ENCODE results near the gene MACROD2.

The MACROD2 gene

DNA sequence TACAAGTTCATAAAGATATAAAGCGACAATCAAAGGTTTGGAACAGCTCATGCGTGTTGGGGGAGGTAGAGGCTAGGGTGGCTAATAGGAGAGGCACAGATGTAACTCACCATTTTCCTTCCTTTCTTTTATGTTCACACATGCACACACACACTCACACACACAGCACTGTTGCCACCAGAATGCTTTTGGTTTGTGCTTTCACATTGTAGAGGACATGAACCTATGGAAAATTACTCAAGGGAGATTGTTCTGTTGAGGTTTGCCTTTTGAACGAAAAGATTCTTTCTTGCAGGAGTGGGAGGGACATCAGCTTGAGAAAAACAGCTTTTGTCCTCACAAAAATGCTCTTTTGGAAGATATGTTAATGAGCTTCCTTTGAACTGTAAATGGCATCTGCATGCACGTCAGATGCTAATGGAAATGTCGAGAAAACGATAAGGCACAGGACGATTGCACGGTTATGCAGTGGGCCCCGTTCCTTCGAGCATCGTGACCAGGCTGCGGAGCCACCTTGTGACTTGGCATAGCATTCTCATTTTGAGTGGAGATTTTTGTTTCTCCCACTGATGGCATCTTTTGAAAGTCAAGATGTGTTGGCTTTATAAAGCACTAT lies 1853.8 kb downstream of the MACROD2 start:
- no peak for ATAC-seq
- TF ChIP-seq OSR1 (CRISPR knock-in tag; IDR thresholded peaks at IDR 0.05) (no peak), ZC3H10 (CRISPR knock-in tag; IDR thresholded peaks at IDR 0.05) (no peak), ZFP30 (CRISPR knock-in tag; IDR thresholded peaks at IDR 0.05) (no peak), RARB (CRISPR knock-in tag; IDR thresholded peaks at IDR 0.05) (no peak), ZFP3 (CRISPR knock-in tag; IDR thresholded peaks at IDR 0.05) (no peak), PPARA (CRISPR knock-in tag; IDR thresholded peaks at IDR 0.05; ENCODE audit: borderline replicate concordance) (no peak), CSDC2 (CRISPR knock-in tag; IDR thresholded peaks at IDR 0.05) (no peak), ESRRG (CRISPR knock-in tag; IDR thresholded peaks at IDR 0.05) (no peak), TOX (CRISPR knock-in tag; IDR thresholded peaks at IDR 0.05; ENCODE audit: borderline replicate concordance) (no peak)

DNA sequence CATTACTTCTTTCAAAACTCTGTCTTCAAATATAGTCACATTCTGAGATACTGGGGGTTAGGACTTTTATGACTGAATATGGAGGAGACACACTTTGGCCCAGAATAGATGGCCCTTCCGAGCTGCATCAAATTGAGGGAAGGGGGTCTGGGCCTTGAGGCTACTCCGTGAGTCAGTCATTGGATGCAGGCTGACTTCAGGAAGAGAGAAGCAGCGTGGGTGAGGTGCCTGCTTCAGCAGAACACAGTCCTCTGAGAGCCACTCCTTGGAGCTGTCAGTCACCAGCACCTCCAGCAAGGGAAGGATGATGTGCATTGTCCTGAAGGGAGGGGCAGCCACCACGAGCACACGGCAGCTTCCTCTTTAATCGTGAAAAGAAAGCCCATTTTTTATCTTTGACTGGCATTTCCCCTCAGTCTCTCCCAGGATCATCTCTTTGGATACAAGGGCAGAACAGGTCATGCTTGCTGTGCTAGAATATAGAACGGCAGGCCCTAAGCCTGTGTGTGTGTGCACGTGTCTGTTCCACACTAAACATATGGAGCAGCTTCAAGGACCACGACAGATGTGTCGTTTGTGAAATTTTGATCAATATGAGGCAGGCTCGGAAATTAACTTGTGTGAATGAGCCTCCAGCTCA lies 1856.4 kb downstream of the MACROD2 start:
- TF ChIP-seq ZFP3 (CRISPR knock-in tag; IDR thresholded peaks at IDR 0.05) (no peak), OSR1 (CRISPR knock-in tag; IDR thresholded peaks at IDR 0.05) (no peak), GLIS3 (CRISPR knock-in tag; IDR thresholded peaks at IDR 0.05) (no peak), ISL1 (CRISPR knock-in tag; IDR thresholded peaks at IDR 0.05) (no peak), ZC3H10 (CRISPR knock-in tag; IDR thresholded peaks at IDR 0.05) (no peak), ESRRG (CRISPR knock-in tag; IDR thresholded peaks at IDR 0.05) (no peak), TOX (CRISPR knock-in tag; IDR thresholded peaks at IDR 0.05; ENCODE audit: borderline replicate concordance) (no peak), TCF4 (CRISPR knock-in tag; IDR thresholded peaks at IDR 0.05; ENCODE audit: borderline replicate concordance) (no peak)
- TF ChIP-seq, protein P1, sequence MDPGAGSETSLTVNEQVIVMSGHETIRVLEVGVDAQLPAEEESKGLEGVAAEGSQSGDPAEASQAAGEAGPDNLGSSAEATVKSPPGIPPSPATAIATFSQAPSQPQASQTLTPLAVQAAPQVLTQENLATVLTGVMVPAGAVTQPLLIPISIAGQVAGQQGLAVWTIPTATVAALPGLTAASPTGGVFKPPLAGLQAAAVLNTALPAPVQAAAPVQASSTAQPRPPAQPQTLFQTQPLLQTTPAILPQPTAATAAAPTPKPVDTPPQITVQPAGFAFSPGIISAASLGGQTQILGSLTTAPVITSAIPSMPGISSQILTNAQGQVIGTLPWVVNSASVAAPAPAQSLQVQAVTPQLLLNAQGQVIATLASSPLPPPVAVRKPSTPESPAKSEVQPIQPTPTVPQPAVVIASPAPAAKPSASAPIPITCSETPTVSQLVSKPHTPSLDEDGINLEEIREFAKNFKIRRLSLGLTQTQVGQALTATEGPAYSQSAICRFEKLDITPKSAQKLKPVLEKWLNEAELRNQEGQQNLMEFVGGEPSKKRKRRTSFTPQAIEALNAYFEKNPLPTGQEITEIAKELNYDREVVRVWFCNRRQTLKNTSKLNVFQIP (CRISPR knock-in tag; IDR thresholded peaks at IDR 0.05; ENCODE audit: borderline replicate concordance, low read depth) = no peak
- TF ChIP-seq, protein P2, sequence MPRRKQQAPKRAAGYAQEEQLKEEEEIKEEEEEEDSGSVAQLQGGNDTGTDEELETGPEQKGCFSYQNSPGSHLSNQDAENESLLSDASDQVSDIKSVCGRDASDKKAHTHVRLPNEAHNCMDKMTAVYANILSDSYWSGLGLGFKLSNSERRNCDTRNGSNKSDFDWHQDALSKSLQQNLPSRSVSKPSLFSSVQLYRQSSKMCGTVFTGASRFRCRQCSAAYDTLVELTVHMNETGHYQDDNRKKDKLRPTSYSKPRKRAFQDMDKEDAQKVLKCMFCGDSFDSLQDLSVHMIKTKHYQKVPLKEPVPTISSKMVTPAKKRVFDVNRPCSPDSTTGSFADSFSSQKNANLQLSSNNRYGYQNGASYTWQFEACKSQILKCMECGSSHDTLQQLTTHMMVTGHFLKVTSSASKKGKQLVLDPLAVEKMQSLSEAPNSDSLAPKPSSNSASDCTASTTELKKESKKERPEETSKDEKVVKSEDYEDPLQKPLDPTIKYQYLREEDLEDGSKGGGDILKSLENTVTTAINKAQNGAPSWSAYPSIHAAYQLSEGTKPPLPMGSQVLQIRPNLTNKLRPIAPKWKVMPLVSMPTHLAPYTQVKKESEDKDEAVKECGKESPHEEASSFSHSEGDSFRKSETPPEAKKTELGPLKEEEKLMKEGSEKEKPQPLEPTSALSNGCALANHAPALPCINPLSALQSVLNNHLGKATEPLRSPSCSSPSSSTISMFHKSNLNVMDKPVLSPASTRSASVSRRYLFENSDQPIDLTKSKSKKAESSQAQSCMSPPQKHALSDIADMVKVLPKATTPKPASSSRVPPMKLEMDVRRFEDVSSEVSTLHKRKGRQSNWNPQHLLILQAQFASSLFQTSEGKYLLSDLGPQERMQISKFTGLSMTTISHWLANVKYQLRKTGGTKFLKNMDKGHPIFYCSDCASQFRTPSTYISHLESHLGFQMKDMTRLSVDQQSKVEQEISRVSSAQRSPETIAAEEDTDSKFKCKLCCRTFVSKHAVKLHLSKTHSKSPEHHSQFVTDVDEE (CRISPR knock-in tag; IDR thresholded peaks at IDR 0.05) = no peak

DNA sequence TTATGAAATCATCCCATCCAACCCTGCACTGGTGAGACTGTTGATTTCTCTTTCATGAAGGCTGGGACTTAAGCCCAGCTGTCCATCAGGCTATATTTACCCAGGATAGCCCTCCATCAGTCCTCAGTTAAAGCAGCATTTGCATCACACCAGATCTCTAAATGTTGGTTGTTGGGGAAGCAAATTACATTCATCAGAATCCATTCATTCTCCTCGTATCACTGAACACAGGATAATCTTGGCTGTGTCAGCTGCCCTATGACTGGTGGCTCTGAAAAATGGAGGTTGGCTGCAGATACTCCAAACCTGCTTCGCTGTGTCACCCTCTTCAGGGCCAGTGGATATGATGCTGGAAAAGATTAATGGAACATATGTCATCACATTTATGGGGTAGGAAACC lies 1859.6 kb downstream of the MACROD2 start:
- ATAC-seq = no peak
- TF ChIP-seq ZNF8 (CRISPR knock-in tag; IDR thresholded peaks at IDR 0.05) = no peak
- TF ChIP-seq ZC3H10 (CRISPR knock-in tag; IDR thresholded peaks at IDR 0.05) = no peak
- TF ChIP-seq, protein P3, sequence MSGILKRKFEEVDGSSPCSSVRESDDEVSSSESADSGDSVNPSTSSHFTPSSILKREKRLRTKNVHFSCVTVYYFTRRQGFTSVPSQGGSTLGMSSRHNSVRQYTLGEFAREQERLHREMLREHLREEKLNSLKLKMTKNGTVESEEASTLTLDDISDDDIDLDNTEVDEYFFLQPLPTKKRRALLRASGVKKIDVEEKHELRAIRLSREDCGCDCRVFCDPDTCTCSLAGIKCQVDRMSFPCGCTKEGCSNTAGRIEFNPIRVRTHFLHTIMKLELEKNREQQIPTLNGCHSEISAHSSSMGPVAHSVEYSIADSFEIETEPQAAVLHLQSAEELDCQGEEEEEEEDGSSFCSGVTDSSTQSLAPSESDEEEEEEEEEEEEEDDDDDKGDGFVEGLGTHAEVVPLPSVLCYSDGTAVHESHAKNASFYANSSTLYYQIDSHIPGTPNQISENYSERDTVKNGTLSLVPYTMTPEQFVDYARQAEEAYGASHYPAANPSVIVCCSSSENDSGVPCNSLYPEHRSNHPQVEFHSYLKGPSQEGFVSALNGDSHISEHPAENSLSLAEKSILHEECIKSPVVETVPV (CRISPR knock-in tag; IDR thresholded peaks at IDR 0.05) = no peak
- TF ChIP-seq CSDC2 (CRISPR knock-in tag; IDR thresholded peaks at IDR 0.05) = no peak
- TF ChIP-seq, protein P2 (CRISPR knock-in tag; IDR thresholded peaks at IDR 0.05) = no peak
- TF ChIP-seq, protein P4, sequence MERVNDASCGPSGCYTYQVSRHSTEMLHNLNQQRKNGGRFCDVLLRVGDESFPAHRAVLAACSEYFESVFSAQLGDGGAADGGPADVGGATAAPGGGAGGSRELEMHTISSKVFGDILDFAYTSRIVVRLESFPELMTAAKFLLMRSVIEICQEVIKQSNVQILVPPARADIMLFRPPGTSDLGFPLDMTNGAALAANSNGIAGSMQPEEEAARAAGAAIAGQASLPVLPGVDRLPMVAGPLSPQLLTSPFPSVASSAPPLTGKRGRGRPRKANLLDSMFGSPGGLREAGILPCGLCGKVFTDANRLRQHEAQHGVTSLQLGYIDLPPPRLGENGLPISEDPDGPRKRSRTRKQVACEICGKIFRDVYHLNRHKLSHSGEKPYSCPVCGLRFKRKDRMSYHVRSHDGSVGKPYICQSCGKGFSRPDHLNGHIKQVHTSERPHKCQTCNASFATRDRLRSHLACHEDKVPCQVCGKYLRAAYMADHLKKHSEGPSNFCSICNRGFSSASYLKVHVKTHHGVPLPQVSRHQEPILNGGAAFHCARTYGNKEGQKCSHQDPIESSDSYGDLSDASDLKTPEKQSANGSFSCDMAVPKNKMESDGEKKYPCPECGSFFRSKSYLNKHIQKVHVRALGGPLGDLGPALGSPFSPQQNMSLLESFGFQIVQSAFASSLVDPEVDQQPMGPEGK (CRISPR knock-in tag; IDR thresholded peaks at IDR 0.05; ENCODE audit: borderline replicate concordance) = no peak
- TF ChIP-seq TOX (CRISPR knock-in tag; IDR thresholded peaks at IDR 0.05; ENCODE audit: borderline replicate concordance) = no peak
- TF ChIP-seq SNAI2 (CRISPR knock-in tag; IDR thresholded peaks at IDR 0.05) = no peak
- TF ChIP-seq ZNF565 (CRISPR knock-in tag; conservative IDR thresholded peaks at IDR 0.05; ENCODE audit: low read depth) = no peak
- TF ChIP-seq OSR1 (CRISPR knock-in tag; IDR thresholded peaks at IDR 0.05) = no peak
- no peak for TF ChIP-seq GLIS3 (CRISPR knock-in tag; IDR thresholded peaks at IDR 0.05)
- TF ChIP-seq RARB (CRISPR knock-in tag; IDR thresholded peaks at IDR 0.05) = no peak
- no peak for TF ChIP-seq PPARA (CRISPR knock-in tag; IDR thresholded peaks at IDR 0.05; ENCODE audit: borderline replicate concordance)
- TF ChIP-seq ISL1 (CRISPR knock-in tag; IDR thresholded peaks at IDR 0.05) = no peak

More for the DNA sequence above, 1856.4 kb downstream of the MACROD2 start:
- ATAC-seq = no peak
